HG03565 (cell line): Measurements from ENCODE around the gene UGGT2.
A peak's percentile ranks its signal among the peaks of the same experiment; 100 is the strongest.
"Not testable (repeated sequence)": the region's sequence is repeated elsewhere in the genome, so short reads cannot be mapped to it uniquely, and the experiment has no call there.

ENCODE experiments used
- ATAC-seq: cut with Tn5 transposase; IDR thresholded peaks from one replicate; pipeline ENCODE4 v1.9.1; 2021; ENCODE audit warnings: mild to moderate bottlenecking, moderate library complexity; ENCODE audit not compliant: unreplicated experiment

The UGGT2 gene

GRCh38 chr13:95972651-95973050 lies 80.5 kb downstream of the UGGT2 start:
- not testable (repeated sequence) for ATAC-seq

DNA sequence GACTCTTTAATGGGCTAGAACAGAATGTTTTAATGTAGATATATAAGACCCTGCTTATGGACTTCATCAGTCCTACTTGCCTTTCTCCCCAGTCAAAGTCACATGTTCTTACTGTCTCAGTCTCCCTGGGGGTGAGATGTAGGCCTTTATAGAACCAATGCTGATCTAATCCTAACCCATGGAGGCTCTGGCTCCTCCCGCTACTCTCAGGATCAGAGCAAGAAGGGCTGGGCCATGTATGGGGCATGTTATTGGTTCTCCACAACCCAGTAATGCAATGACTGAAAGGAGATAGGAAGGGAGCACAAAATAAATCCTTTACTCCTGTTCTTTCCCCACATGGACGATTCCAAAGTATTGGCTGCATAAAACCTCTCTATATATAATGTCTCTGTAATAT lies 82.3 kb downstream of the UGGT2 start:
- no peak for ATAC-seq

DNA sequence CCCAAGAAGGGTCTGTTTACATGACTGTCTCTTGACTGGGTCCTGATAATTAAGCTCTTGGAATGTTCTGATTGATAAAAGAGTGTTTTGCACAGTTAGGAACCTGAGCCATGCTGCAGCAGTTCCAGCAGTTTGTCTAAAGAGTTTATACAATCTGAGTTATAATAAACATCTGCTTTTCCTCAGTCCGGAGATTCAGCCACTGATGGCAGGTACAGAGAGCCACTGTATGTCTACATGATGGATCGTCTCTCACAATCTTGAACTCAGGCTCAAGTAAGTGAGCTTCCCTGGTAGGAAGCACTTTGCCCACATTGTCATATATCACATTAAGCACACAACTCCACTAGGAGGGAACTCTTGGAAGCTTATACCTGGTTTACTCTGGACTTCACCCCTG lies 84.3 kb downstream of the UGGT2 start:
- no peak for ATAC-seq

- no peak for ATAC-seq
Measured at GRCh38 chr13:95957331-95957730, 95.9 kb downstream of the UGGT2 start.

GRCh38 chr13:95956589-95957148 lies 96.5 kb downstream of the UGGT2 start:
- no peak for ATAC-seq

DNA sequence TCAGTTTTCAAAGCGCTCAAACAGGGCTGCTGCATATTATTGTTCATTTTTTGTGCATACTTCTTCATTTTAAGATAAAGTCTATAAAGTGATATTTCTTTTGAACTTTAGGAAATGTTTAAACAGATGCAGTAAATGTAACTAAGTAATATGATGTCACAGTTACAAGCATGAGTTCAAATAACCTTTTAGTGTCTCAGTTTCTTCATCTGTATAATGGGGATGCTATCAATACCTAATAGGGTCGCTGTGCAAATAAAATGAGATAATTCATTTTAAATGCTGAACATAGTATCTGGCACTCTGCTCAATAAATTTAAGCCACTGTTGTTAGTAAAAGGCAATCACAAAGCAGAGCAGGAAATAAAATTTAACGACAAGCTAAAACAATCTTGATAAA lies 97.5 kb downstream of the UGGT2 start:
- no peak for ATAC-seq

- peak; percentile 79 for ATAC-seq
Measured at GRCh38 chr13:95955255-95955654, 97.9 kb downstream of the UGGT2 start.

DNA sequence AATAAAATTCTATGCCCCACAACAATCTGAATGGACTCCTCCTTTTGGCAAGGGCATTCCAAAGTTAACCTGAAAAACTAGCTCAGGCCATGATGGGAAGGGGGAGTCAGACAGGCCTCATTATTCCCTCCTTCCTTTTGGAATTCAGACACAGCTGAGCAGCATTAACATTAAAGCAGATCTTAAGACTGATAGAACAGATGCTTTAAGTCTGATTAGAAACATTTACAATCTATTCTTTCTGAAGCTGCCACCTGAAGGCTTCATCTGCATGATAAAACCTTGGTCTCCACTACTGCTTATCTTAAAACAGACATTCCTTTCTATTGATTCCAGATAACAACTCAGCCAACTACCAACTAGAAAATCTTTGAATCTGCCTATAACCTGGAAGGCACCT lies 98.9 kb downstream of the UGGT2 start:
- ATAC-seq: no peak

- no peak for ATAC-seq
Measured at GRCh38 chr13:95950103-95950502, 103.1 kb downstream of the UGGT2 start.

DNA sequence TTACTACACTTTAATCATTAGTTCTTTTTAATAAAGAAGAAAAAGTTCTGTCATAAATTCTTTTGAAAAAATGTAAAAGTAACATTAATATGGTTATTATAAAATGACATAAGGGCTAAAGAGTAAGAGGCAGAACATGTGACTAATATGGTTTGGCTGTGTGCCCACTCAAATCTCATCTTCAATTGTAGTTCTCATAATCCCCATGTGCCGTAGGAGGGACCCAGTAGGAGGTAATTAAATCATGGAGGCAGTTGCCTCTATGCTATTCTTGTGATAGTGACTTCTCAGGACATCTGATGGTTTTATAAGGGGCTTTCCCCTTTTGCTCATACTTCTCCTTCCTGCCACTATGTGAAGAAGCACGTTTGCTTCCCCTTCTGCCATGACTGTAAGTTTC lies 104.5 kb downstream of the UGGT2 start:
- ATAC-seq: no peak

DNA sequence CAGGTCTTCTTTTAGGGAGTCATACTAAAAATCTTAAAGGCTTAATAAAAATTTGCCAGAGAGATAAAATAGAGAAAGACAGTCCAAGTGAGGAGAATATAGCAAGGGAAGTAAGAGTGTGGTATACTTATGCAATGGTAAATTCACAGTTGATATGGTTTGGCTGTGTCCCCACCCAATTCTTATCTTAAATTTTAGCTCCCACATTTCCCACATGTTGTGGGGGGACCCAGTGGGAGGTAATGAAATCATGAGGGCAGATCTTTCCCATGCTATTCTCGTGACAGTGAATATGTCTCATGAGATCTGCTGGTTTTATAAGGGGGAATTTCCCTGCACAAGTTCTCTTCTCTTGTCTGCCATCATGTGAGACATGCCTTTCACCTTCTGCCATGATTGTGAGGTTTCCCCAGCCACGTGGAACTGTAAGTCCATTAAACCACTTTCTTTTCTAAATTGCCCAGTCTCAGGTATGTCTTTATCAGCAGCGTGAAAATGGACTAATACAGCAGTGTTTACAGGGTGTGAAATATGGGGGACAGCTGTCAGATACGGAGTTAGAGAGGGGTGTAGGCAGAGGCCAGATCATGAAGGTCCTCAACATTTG lies 115.4 kb downstream of the UGGT2 start:
- no peak for ATAC-seq

GRCh38 chr13:95931300-95932025 lies 121.7 kb downstream of the UGGT2 start:
- no peak for ATAC-seq

DNA sequence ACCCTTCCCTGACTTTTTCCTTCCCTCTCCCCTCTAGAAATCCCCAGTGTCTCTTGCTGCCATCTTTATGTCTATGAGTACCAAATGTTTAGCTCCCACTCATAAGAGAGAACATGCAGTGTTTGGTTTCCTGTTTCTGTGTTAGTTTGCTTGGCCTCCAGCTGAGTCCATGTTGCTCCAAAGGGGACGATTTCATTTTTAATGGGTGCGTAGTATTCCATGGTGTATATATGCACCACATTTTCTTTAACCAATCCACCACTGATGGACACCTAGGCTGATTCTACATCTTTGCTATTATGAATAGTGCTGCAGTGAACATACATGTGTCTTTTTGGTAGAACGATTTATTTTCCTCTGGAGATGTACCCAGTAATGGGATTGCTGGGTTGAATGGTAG lies 123.8 kb downstream of the UGGT2 start:
- no peak for ATAC-seq

- ATAC-seq: not testable (repeated sequence)
Measured at GRCh38 chr13:95928367-95928906, 124.8 kb downstream of the UGGT2 start.

GRCh38 chr13:95926231-95926630 lies 127.0 kb downstream of the UGGT2 start:
- ATAC-seq: no peak

GRCh38 chr13:95924389-95924994 lies 128.7 kb downstream of the UGGT2 start:
- ATAC-seq: no peak

DNA sequence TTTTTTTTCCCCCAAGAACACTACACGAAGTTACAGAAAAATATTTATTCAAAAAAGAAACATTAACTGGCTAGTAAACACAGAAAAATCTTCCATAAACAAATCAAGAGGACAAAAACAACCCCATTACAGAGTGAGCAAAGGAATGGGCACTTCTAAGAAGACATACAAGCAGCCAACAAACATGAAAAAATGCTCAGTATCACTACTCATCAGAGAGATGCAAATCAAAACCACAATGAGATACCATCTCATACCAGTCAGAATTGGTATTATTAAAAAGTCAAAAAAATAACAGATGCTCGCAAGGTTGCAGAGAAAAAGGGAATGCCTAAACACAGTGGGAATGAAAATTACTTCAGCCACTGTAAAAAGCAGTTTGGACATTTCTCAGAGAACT lies 131.7 kb downstream of the UGGT2 start:
- no peak for ATAC-seq

GRCh38 chr13:95920485-95920884 lies 132.7 kb downstream of the UGGT2 start:
- no peak for ATAC-seq

- ATAC-seq: no peak
Measured at GRCh38 chr13:95918860-95919259, 134.3 kb downstream of the UGGT2 start.

DNA sequence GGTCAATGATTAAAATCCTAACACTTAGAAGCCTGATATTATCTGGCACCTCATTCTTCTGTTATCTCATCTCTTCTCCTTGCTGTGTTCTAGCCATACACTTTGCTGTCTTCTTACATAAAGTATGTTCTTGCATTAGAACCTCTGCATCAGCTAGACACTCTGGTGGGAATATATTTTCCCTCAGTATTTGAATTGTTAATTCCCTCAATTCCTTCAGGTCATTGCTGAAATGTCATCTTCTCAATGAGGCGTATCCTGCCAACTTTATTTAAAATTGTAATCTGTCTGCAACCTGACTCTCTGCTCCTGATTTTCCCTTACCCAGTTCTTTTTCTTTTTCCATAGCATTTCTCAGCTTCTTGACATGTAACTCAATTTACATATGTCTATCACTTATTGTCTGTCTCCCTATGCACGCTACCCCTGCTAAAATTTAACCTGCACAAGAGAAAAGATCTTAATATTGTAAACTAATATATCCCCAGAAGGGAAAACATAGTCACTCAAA lies 138.2 kb downstream of the UGGT2 start:
- no peak for ATAC-seq

- no peak for ATAC-seq
Measured at GRCh38 chr13:95906999-95907398, 146.2 kb downstream of the UGGT2 start.

- no peak for ATAC-seq
Measured at GRCh38 chr13:95903569-95903968, 149.6 kb downstream of the UGGT2 start.
